VCaP (cell line): ENCODE measurements around the gene KIAA1549.

Experiments used
- H3K27ac ChIP-seq: fragments of 450-650 bp; 2 replicates; pipeline ENCODE4 v1.5.1; 2017
- TF ChIP-seq, protein P1 (sequence below): fragments of 450-650 bp; conservative IDR thresholded peaks from 2 replicates; pipeline ENCODE4 v1.5.1; 2017; ENCODE audit warnings: mild to moderate bottlenecking, moderate library complexity

Gene KIAA1549

DNA sequence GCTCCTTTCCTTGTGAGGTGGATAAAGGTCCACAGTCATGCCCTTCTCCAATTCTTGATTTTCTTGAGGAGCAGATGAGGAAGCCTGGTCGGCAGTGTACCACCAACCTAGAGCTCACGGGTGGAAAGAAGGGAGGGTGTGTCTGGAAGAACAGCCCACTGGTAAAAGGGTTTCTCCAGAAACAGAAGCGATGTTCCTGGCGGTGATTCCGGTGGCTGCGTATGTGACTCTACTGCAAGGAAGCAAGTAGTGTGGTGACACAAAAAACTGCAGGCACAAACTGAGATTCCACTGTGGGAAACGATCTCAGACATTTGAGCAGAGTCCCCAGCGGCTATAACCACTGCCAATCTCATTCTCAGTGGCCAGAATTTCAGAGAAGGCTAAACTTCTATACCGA is 117.3 kb downstream of the KIAA1549 start:
- H3K27ac ChIP-seq: no peak overlapping the region
- TF ChIP-seq, protein P1, sequence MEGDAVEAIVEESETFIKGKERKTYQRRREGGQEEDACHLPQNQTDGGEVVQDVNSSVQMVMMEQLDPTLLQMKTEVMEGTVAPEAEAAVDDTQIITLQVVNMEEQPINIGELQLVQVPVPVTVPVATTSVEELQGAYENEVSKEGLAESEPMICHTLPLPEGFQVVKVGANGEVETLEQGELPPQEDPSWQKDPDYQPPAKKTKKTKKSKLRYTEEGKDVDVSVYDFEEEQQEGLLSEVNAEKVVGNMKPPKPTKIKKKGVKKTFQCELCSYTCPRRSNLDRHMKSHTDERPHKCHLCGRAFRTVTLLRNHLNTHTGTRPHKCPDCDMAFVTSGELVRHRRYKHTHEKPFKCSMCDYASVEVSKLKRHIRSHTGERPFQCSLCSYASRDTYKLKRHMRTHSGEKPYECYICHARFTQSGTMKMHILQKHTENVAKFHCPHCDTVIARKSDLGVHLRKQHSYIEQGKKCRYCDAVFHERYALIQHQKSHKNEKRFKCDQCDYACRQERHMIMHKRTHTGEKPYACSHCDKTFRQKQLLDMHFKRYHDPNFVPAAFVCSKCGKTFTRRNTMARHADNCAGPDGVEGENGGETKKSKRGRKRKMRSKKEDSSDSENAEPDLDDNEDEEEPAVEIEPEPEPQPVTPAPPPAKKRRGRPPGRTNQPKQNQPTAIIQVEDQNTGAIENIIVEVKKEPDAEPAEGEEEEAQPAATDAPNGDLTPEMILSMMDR: no peak

DNA sequence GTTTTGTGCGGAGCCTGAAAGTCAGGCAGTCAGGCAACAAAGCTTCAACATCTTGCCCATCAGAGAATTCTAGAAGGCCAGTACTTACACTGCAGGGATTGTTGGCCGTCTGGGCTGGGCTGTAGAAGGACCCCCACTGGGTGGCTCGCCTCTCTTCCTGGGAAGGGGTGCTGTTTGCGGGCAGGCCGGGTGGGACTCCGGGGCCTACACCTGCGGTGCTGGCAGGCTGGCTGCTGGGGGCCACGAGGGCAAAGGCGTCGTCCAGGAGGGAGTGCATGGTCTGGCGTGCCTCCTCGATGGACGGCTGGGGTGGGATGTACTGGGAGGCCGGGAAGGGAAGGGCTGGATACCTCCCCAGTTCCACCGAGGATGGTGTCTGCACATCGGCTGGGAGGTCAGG is 120.1 kb downstream of the KIAA1549 start:
- no peak overlapping the region for H3K27ac ChIP-seq
- TF ChIP-seq, protein P1: no peak

DNA sequence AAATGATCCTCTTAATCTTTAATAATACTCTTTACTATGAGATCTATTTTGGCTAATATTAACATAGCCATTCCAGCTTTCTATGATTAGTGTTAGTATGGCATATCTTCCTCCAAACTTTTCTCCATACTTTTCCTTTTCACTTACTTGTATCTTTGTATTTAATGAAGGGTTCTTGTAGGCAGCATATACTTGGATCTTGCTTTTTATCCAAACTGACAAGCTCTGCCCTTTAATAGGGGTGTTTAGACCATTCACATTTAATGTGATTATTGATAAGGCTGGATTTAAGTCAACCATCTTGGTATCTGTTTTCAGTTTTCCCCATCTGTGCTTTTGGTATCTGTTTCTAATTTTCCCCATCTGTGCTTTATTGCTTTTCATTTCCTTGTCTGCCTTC is 123.5 kb downstream of the KIAA1549 start:
- H3K27ac ChIP-seq: no peak overlapping the region
- TF ChIP-seq, protein P1: no peak

DNA sequence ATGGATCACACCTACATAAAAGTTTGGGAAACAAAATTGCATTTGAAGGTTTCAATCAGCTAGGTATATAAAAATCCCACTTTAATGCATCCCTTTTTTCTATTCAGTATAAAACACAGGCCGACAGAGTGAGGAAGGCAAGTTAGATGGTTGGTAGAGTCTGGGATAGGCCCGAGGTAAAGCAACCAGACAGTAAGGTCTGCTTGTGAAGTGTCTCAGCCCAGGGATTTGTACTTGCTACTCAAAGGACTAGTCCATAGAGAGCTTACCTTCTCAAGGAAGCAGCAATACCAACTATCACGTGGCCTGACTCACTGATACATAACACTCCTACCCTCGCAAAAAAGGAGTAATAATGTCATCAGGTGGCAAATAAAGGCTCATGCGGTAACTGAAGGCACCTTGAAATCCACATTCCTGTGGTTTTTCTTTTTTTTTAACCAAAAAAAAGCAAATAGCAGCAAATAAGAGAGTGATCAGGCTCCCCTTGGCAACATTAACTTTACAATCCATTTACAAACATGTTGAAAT is 127.0 kb downstream of the KIAA1549 start:
- TF ChIP-seq, protein P1: no peak
- H3K27ac ChIP-seq: no peak overlapping the region

DNA sequence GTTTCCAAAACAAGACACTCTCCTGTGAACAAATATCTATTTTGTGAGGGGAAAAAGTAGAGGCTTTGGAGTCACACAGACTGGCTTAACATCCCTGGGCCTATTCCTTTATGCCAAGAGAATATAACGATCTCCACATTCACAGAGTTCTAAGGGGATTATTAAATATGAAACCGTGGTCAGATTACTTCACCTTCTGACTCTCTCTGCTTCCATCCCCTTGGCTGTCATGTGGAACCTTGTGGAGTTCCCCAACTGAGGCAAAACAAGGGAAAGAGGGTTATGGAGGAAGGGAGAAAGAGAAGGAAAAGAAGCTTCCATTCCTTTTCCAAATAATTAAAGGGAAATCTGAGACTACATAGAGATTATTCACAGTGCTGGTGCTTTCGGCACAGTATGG is 127.7 kb downstream of the KIAA1549 start:
- TF ChIP-seq, protein P1: no peak
- no peak overlapping the region for H3K27ac ChIP-seq

DNA sequence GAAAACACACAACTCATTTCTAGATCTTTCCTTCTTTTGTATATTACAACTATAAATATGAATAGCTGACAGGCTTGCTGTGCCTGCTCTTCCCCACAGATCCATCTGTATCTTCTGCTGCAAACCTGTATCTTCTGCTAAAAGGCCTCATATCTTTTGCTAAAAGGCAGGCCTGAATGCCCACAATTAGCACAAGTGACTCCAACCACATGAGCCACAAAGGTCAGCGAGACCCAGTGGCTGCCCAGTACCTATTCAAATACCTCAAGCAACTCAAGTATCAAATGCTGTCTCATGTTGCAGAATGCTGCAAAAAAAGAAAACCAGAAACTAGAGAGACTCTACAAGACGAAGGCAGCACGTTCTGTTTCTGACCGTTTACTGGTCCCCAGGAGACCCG is 128.7 kb downstream of the KIAA1549 start:
- TF ChIP-seq, protein P1: no peak
- no peak overlapping the region for H3K27ac ChIP-seq

DNA sequence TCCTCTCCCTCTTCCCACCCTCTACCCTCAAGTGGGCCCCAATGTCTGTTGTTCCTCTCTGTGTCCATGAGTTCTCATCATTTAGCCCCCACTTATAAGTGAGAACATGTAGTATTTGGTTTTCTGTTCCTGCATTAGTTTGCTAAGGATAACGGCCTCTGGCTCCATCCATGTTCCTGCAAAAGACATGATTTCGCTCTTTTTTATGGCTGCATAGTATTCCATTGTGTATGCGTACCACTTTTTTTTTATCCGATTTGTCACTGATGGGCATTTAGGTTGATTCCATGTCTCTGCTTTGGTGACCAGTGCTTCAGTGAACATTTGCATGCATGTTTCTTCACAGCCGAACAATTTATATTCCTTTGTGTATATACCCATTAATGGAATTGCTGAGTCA is 131.5 kb downstream of the KIAA1549 start:
- no peak overlapping the region for H3K27ac ChIP-seq
- TF ChIP-seq, protein P1: no peak
